HepG2 (cell line): ENCODE measurements around the gene SDHAF1. TPM values are rescaled to one million over a fixed set of nuclear protein-coding genes. Genes with fewer than 3 reads are reported as not detected.

Experiments
- CBX5 ChIP-seq: sonication (generic); formaldehyde crosslinking; IDR thresholded peaks from 2 replicates; pipeline ENCODE4 v1.4.0; 2020; ENCODE audit warnings: missing genetic modification reagents, borderline replicate concordance
- CEBPB ChIP-seq: IDR thresholded peaks from 2 replicates; pipeline ENCODE4 v1.6.1; 2011; ENCODE audit warnings: low read depth, low read length, improper control_type of control experiment, borderline replicate concordance
- GPN1 ChIP-seq: sonication (generic); formaldehyde crosslinking; IDR thresholded peaks from 2 replicates; pipeline ENCODE4 v1.5.1; 2020; ENCODE audit warnings: missing genetic modification reagents, borderline replicate concordance
- HOXA9 ChIP-seq: sonication (generic); formaldehyde crosslinking; IDR thresholded peaks from 2 replicates; pipeline ENCODE4 v1.8.1; 2022; ENCODE audit warnings: missing genetic modification reagents, mild to moderate bottlenecking, moderate library complexity, borderline replicate concordance
- KAT7 ChIP-seq: IDR thresholded peaks from 2 replicates; pipeline ENCODE4 v1.6.1; 2018; ENCODE audit warnings: borderline replicate concordance, missing compliant biosample characterization
- LBX2 ChIP-seq: sonication (generic); formaldehyde crosslinking; IDR thresholded peaks from 2 replicates; pipeline ENCODE4 v1.5.0; 2020; ENCODE audit warnings: missing genetic modification reagents, mild to moderate bottlenecking, borderline replicate concordance
- MIER3 ChIP-seq: IDR thresholded peaks from 2 replicates; pipeline ENCODE4 v1.6.1; 2016; ENCODE audit warnings: missing compliant biosample characterization, borderline replicate concordance
- RBM22 ChIP-seq: fragments of 200-400 bp; formaldehyde crosslinking; optimal IDR thresholded peaks from 2 replicates; pipeline ENCODE3; 2017; ENCODE audit warnings: mild to moderate bottlenecking, low read length, moderate library complexity
- RFXANK ChIP-seq: IDR thresholded peaks from 2 replicates; pipeline ENCODE4 v1.6.1; 2016
- SMAD3 ChIP-seq: sonication (generic); formaldehyde crosslinking; IDR thresholded peaks from 2 replicates; pipeline ENCODE4 v1.4.0; 2020; ENCODE audit warnings: missing genetic modification reagents
- THAP11 ChIP-seq: IDR thresholded peaks from 2 replicates; pipeline ENCODE4 v1.6.1; 2016; ENCODE audit warnings: missing biosample characterization, missing genetic modification reagents
- ZNF570 ChIP-seq: sonication (generic); formaldehyde crosslinking; IDR thresholded peaks from 2 replicates; pipeline ENCODE4 v1.4.0; 2020; ENCODE audit warnings: mild to moderate bottlenecking, missing genetic modification reagents, borderline replicate concordance
- ZNF609 ChIP-seq: sonication (generic); formaldehyde crosslinking; IDR thresholded peaks from 2 replicates; pipeline ENCODE4 v1.4.0; 2020; ENCODE audit warnings: mild to moderate bottlenecking, missing genetic modification reagents, borderline replicate concordance
- polyA plus RNA-seq, 8 experiments: library from polyadenylated mRNA; depleted of rRNA in 3 of 8; stranded (reverse) in 7 of 8; unstranded in 1 of 8; fragments of >200 nt; fragmentation: Illumina TruSeq in 4 of 8; extraction: Trizol in 4 of 8; gene quantifications; 2 replicates each; pipeline versions ENCODE4 v1.2.1 to v1.2.3, GENCODE V29; 2011 to 2016; ENCODE audit warnings: low read depth in 4 of 8, missing spikeins in 1 of 8, mixed read lengths in 1 of 8; ENCODE audit not compliant: insufficient read depth in 1 of 8
- total RNA-seq, 5 experiments: library from RNA; depleted of rRNA; stranded (reverse); fragments of >200 nt; fragmentation: Illumina TruSeq; extraction: Trizol; gene quantifications; 2 replicates each; pipeline ENCODE4 v1.2.3, GENCODE V29; 2016; ENCODE audit warnings: low read depth in 1 of 5
- TF ChIP-seq, protein P1 (sequence below): sonication (generic); formaldehyde crosslinking; IDR thresholded peaks from 2 replicates; pipeline ENCODE4 v1.5.0; 2020; ENCODE audit warnings: mild to moderate bottlenecking, missing genetic modification reagents, borderline replicate concordance
- TF ChIP-seq, protein P2 (sequence below): sonication (generic); formaldehyde crosslinking; IDR thresholded peaks from 2 replicates; pipeline ENCODE4 v1.4.0; 2020; ENCODE audit warnings: missing genetic modification reagents
- TF ChIP-seq, protein P3 (sequence below): sonication (generic); formaldehyde crosslinking; IDR thresholded peaks from 2 replicates; pipeline ENCODE4 v1.4.0; 2020; ENCODE audit warnings: missing genetic modification reagents

Gene SDHAF1
- total and polyA plus RNA-seq, 2 of the 13 experiments (the other 11 are each of a cell fraction or from before 2014, with no cell fraction given) = 17.8 to 22.8 TPM

GRCh38 chr19:35963514-35963913 is 31.5 kb upstream of the SDHAF1 start (continued):
- TF ChIP-seq, protein P1, sequence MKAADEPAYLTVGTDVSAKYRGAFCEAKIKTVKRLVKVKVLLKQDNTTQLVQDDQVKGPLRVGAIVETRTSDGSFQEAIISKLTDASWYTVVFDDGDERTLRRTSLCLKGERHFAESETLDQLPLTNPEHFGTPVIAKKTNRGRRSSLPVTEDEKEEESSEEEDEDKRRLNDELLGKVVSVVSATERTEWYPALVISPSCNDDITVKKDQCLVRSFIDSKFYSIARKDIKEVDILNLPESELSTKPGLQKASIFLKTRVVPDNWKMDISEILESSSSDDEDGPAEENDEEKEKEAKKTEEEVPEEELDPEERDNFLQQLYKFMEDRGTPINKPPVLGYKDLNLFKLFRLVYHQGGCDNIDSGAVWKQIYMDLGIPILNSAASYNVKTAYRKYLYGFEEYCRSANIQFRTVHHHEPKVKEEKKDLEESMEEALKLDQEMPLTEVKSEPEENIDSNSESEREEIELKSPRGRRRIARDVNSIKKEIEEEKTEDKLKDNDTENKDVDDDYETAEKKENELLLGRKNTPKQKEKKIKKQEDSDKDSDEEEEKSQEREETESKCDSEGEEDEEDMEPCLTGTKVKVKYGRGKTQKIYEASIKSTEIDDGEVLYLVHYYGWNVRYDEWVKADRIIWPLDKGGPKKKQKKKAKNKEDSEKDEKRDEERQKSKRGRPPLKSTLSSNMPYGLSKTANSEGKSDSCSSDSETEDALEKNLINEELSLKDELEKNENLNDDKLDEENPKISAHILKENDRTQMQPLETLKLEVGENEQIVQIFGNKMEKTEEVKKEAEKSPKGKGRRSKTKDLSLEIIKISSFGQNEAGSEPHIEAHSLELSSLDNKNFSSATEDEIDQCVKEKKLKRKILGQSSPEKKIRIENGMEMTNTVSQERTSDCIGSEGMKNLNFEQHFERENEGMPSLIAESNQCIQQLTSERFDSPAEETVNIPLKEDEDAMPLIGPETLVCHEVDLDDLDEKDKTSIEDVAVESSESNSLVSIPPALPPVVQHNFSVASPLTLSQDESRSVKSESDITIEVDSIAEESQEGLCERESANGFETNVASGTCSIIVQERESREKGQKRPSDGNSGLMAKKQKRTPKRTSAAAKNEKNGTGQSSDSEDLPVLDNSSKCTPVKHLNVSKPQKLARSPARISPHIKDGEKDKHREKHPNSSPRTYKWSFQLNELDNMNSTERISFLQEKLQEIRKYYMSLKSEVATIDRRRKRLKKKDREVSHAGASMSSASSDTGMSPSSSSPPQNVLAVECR (CRISPR knock-in tag) = peak; percentile 51; the same call in 1 of the 2 replicates
- TF ChIP-seq THAP11 (CRISPR knock-in tag) = peak; percentile 47; the same call in 1 of the 2 replicates
- no peak for TF ChIP-seq ZNF570
- TF ChIP-seq GPN1 (CRISPR knock-in tag) = peak; percentile 71; the same call in 1 of the 2 replicates
- TF ChIP-seq CBX5 (CRISPR knock-in tag) = 0 out of 2 replicates have a peak, but pooled peaks have one; percentile 30
- TF ChIP-seq SMAD3 (CRISPR knock-in tag) = 0 out of 2 replicates have a peak, but pooled peaks have one; percentile 77
- TF ChIP-seq KAT7 (CRISPR knock-in tag) = no peak
- no peak for TF ChIP-seq ZNF609 (CRISPR knock-in tag)
- no peak for TF ChIP-seq HOXA9 (CRISPR knock-in tag)
- TF ChIP-seq, protein P2, sequence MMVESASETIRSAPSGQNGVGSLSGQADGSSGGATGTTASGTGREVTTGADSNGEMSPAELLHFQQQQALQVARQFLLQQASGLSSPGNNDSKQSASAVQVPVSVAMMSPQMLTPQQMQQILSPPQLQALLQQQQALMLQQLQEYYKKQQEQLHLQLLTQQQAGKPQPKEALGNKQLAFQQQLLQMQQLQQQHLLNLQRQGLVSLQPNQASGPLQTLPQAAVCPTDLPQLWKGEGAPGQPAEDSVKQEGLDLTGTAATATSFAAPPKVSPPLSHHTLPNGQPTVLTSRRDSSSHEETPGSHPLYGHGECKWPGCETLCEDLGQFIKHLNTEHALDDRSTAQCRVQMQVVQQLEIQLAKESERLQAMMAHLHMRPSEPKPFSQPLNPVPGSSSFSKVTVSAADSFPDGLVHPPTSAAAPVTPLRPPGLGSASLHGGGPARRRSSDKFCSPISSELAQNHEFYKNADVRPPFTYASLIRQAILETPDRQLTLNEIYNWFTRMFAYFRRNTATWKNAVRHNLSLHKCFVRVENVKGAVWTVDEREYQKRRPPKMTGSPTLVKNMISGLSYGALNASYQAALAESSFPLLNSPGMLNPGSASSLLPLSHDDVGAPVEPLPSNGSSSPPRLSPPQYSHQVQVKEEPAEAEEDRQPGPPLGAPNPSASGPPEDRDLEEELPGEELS (CRISPR knock-in tag) = peak; percentile 30; the same call in 1 of the 2 replicates
- 0 out of 2 replicates have a peak, but pooled peaks have one; percentile 53 for TF ChIP-seq LBX2 (CRISPR knock-in tag)
- TF ChIP-seq, protein P3, sequence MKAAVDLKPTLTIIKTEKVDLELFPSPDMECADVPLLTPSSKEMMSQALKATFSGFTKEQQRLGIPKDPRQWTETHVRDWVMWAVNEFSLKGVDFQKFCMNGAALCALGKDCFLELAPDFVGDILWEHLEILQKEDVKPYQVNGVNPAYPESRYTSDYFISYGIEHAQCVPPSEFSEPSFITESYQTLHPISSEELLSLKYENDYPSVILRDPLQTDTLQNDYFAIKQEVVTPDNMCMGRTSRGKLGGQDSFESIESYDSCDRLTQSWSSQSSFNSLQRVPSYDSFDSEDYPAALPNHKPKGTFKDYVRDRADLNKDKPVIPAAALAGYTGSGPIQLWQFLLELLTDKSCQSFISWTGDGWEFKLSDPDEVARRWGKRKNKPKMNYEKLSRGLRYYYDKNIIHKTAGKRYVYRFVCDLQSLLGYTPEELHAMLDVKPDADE (CRISPR knock-in tag) = 0 out of 2 replicates have a peak, but pooled peaks have one; percentile 58
- peak; percentile 56; the same call in 1 of the 2 replicates for TF ChIP-seq MIER3 (CRISPR knock-in tag)
- no peak for TF ChIP-seq RFXANK (CRISPR knock-in tag)
- TF ChIP-seq CEBPB = no peak
- TF ChIP-seq RBM22 = no peak
